OCI-LY3 (cell line): ENCODE measurements around the gene EYA4.

ENCODE experiments used
- EZH2phosphoT487 ChIP-seq: fragments of 200-600 bp; shearing (Covaris generic); IDR thresholded peaks from 2 replicates; pipeline ENCODE4 v1.6.1; 2018; ENCODE audit warnings: antibody characterized with exemption, mixed run types, low read depth
- TF ChIP-seq, protein P1 (sequence below): fragments of 200-600, 300-600 bp; sonication (generic); IDR thresholded peaks from 2 replicates; pipeline ENCODE4 v1.5.1; 2014; ENCODE audit warnings: antibody characterized with exemption, low read length, low read depth

DNA sequence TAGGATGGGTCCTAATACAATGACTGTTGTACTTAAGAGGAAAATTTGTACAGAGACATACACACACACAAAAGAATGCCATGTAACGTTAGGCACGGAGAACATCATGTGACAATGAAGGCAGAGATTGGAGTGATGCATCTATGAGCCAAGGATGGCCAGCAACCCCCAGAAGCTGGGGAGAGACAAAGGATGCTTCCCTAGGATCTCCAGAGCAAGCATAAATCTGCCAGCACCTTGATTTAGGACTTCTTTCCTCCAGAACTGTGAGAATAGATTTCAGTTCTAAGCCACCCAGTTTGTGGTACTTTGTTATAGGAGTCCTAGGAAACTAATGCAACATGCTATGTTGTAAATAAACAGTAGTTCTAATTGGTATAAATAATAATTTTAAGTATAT is 25.0 kb downstream of the EYA4 start:
- TF ChIP-seq, protein P1, sequence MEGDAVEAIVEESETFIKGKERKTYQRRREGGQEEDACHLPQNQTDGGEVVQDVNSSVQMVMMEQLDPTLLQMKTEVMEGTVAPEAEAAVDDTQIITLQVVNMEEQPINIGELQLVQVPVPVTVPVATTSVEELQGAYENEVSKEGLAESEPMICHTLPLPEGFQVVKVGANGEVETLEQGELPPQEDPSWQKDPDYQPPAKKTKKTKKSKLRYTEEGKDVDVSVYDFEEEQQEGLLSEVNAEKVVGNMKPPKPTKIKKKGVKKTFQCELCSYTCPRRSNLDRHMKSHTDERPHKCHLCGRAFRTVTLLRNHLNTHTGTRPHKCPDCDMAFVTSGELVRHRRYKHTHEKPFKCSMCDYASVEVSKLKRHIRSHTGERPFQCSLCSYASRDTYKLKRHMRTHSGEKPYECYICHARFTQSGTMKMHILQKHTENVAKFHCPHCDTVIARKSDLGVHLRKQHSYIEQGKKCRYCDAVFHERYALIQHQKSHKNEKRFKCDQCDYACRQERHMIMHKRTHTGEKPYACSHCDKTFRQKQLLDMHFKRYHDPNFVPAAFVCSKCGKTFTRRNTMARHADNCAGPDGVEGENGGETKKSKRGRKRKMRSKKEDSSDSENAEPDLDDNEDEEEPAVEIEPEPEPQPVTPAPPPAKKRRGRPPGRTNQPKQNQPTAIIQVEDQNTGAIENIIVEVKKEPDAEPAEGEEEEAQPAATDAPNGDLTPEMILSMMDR: no peak
- no peak for TF ChIP-seq EZH2phosphoT487
